Stimulated activated naive CD8-positive, alpha-beta T cell treated with anti-CD3 and anti-CD28 coated beads, Interleukin-15, Interleukin-2, amounts not matched to agents 100 U/mL and 50 U/mL, for 24 hours (primary cell): ENCODE data around the gene JARID2.
A peak's percentile ranks its signal among the peaks of the same experiment; 100 is the strongest.
"Not testable (repeated sequence)": the region's sequence is repeated elsewhere in the genome, so short reads cannot be mapped to it uniquely, and the experiment has no call there.

Experiments used
- ATAC-seq: fragments of 150-1000 bp; cut with Tn5 transposase; one replicate; pipeline ENCODE4 v1.10.0; 2021
- DNase-seq: peaks from one replicate; pipeline ENCODE4 v3.0.0; 2021

JARID2 gene

DNA sequence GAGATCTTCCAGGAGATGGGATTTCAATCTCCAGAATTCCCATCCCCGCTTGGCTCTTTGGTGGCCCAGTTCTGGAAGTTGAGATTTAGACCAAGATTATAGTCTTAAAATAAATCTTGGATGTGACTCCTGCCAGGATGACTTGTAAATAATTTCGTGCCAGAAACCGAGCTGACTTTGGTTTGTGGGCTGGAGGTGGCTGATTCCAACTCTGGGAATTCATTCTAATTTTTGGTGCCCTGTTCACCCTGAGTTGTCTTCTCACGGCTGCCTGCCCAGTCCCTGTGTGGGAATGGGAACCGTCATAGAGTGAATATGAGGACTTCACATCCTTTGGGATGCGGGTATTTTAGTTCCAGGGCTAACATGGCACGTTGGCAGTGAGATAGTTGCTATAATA lies 64.8 kb downstream of the JARID2 start:
- ATAC-seq, result no peak
- no peak for DNase-seq

- DNase-seq, result no peak
- peak; percentile 34 for ATAC-seq
These were observed 66.6 kb downstream of the JARID2 start for GRCh38 chr6:15312500-15312899.

GRCh38 chr6:15313367-15313766 lies 67.5 kb downstream of the JARID2 start:
- DNase-seq, result no peak
- no peak for ATAC-seq

- DNase-seq, result no peak
- ATAC-seq, result no peak
These were observed 70.9 kb downstream of the JARID2 start for GRCh38 chr6:15316754-15317153.

DNA sequence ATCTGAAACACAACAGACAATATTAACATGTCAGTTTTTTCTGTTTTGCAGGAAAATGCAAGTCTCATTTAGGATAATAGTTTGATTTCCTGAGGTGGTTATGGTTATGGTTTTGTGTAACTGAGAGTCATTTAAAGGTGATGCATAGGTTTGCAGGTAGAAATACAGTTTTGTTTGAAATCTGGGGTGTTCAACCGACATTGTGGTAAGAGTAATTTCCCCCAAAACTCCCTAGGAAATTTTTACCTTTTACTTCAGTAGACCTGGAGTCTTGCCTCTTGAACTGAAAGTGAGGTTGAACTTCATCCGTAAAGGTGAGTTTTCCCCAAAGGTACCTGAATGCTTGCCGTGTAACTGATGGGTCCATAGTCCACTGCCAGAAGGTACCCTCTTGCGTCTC lies 71.4 kb downstream of the JARID2 start:
- ATAC-seq, result no peak
- DNase-seq, result no peak

- ATAC-seq, result peak; percentile 45
- no peak for DNase-seq
These were observed 72.3 kb downstream of the JARID2 start for GRCh38 chr6:15317934-15318902.

DNA sequence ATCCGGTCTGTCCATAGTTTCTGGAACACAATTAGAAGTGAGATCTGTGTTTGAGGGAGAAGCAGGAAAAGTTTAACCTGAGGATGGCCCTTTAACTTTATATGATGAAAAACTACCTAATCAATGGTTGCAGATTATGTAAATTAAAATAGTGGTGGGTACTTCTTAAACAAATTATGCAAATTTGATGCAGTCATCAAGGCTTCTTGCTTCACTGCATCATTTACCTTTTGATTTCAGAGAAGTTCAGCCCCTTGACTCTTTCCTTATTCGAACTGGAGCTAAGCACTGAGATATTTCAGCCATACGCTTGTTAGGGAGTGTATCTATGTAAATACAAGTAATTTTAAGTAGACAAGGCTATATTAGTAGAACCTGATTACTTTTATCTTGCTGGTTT lies 73.8 kb downstream of the JARID2 start:
- DNase-seq (no peak), ATAC-seq (no peak)

DNA sequence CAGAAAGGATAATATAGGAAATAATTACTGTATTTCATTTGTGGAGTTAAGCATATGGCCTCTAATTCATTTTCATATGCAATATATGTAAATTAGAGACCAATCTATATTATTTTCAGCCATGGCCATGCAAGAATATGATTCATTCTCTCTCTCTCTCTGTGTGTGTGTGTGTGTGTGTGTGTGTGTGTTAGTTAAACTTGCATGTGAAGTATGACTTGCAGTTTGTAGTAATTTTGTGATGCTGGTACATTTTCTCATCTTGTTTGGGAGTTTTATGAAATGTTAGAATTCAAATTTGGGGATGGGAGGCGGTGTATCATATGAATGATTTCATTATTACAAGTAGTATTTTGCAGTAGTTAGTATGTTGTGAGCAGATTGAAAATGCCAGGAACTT lies 74.8 kb downstream of the JARID2 start:
- ATAC-seq (no peak), DNase-seq (no peak)

GRCh38 chr6:15322184-15322583 lies 76.3 kb downstream of the JARID2 start:
- ATAC-seq (no peak), DNase-seq (no peak)

- ATAC-seq (peak; percentile 67), DNase-seq (no peak)
These were observed 77.1 kb downstream of the JARID2 start for GRCh38 chr6:15322781-15323536.

DNA sequence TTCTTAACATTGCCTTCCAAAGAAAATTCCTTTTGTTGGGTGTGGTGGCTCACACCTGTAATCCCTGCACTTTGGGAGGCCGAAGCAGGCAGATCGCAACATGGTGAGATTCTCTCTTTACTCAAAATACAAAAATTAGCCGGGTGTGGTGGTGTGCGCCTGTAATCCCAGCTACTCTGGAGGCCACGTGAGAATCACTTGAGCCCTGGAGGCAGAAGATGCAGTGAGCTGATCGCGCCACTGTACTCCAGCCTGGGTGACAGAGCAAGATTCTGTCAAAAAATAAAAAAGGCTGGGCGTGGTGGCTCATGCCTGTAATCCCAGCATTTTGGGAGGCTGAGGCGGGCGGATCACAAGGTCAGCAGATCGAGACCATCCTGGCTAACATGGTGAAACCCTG lies 77.7 kb downstream of the JARID2 start:
- DNase-seq, ATAC-seq: not testable (repeated sequence)

DNA sequence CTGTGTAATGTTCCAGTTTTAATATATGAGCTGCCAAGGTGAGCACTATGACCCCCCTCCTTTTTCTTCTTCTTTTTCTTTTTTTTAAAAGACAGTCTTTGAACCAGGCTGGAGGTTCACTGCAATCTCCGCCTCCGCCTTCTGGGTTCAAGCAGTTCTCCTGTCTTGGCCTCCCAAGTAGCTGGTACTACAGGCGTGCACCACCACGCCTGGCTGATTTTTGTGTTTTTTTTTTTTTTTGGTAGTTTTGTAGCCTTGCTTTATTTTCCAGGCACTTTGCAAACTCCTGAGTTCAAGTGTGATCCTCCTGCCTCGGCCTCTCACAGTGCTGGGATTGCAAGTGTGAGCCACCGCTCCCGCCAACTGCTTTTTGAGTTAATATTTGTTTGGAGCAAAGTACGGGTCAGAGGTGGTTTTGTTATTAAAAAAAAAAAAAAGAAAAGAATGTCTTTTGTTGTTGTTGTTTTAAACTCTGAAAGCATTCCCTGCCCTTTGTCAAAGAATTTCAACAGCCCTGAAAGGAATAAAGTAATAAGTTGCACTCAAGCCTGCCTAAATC lies 78.6 kb downstream of the JARID2 start:
- DNase-seq (no peak), ATAC-seq (no peak)

DNA sequence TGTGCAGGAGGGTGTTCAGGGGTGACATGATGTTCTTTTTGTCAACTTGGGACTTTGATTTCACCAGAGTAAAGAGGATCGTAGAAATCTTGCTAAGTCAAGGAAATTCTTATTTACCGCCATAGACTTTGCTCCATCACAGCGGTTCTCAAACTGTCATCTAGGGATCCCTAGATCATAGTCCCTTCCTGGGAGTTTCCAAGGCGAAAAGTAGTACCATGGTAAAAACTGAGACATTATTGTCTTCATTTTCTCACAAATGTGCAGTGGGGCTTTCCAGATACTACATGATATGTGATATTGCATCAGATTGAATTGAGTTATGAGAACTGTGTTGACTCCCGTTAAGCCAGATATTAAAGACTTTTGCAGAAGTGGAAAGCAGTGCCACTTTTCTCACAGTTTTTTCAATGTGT lies 79.7 kb downstream of the JARID2 start:
- no peak for DNase-seq
- ATAC-seq, result no peak

DNA sequence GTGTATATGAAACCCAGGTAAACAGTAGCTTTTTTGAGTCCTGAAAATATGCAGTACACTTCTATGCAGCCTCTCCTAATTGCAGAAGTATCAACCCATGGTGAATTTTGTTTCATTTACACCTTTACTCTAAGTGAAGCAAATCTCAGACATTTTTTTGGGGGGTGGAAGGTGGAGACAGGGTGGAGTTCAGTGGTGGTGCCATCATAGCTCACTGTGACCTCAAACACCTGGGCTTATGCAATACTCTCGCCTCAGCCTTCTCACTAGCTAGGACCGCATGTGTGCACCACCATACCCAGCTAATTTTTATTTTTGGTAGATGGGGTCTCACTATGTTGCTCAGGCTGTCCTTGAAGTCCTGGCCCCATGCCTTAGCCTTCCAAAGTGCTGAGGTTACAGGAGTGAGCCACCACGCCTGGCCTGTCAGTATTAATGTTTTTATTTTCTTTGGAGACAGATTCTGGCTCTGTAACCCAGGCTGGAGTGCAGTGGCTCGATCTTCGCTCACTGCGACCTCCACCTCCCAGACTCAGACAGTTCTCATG lies 80.3 kb downstream of the JARID2 start:
- DNase-seq (no peak), ATAC-seq (no peak)

DNA sequence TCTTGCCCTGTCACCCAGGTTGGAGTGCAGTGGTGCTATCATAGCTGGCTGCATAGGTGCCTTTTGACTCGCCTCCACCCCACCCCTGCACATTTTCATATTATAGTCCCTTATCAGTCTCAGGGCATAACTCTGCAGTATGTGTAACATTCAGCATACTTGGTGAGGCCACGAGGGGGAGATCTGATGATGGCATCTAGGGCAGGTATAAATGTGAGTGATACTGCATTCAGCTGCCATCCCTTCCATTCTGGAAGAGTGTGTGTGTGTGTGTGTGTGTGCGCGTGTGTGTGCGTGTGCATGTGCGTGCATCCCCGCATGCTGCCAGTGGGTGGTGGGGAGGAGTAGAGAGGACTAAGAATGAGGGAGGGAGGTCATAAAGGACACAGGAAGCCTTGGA lies 81.4 kb downstream of the JARID2 start:
- ATAC-seq (peak; percentile 56), DNase-seq (peak; percentile 43)

DNA sequence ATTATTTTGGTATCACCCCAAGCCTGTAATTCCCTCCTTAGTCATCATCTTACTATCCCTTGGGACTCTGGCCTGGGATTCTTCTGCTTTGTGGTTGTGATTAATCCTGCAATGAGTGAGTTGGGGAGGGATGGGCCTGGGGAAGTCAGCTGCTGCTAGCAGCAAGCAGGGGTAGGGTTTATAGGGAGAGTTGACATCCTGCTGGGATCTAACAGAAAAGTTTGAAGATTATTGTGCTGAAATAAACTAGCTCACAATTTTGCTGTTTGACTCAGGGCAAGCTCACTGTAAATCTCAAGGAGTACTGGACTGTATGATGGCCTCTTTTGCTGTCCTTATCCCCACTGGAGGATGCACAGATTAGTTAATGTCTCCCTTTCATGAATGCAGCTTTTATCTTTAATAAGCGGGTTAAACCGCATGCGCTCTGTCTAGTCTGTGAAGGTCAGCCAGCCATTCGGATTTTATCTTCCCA lies 83.4 kb downstream of the JARID2 start:
- no peak for DNase-seq
- no peak for ATAC-seq

DNA sequence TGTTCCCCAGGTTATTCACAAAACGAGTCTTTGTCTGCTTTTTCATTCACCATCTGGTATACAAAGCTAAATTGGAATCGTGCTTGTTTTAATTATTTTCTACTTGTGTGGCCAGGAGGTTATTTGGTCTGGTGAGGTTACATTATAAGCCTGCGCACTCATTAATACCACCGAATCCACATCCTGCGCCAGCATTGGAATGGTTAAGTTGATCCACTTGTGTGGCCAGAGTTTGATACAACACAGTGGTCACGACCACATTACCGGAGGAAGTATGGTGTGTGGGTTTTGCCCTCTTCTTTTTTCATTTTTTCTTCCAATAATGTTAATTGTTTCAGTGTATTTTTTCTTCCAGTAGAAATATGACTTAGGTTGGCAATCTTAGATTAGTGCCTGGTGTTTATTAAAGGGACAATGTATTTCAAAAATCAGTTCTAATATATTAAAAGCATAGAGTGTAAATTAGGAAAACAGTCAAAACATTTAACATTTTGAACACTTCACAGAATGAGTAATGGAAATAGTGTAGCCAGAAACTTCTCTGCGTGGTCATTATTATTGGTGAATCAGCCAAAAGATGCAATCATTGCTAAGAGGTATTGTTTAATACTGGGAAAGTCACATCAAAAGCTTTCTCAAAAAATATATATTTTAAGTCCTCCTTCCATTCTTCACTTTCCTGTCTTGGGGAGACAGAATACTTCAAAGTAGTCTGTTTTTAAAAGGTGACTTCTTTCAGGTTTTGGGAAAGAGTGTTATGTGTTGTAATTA lies 84.5 kb downstream of the JARID2 start:
- DNase-seq (peak; percentile 38), ATAC-seq (peak; percentile 20)

GRCh38 chr6:15331143-15331542 lies 85.3 kb downstream of the JARID2 start:
- DNase-seq, result no peak
- ATAC-seq, result no peak

DNA sequence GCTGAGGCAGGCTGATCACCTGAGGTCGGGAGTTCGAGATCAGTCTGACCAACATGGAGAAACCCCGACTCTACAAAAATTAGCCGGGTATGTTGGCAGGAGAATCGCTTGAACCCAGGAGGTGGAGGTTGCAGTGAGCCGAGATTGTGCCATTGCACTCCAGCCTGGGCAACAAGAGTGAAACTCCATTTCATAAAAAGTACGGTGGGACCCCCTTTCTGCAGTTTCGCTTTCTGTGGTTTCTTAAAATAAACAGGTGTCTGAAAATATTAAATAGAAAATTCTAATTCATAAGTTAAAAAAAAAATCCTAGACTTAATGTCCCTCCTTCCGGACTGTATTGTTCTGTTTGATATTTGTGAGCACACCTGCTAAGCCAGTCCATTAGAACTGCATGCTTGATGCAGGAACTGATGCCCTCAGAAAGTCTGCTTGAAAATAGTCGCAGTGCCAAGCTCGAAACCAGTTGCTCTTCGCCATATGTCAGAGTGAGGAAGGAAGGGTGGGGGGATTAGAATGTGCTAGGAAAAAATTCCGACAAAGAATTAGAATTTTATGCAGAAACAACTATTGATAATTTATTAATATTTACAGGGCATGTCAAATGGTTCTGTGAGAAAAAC lies 85.9 kb downstream of the JARID2 start:
- ATAC-seq, result no peak
- DNase-seq, result no peak

- ATAC-seq, result no peak
These were observed 86.6 kb downstream of the JARID2 start for GRCh38 chr6:15332446-15332845.

DNA sequence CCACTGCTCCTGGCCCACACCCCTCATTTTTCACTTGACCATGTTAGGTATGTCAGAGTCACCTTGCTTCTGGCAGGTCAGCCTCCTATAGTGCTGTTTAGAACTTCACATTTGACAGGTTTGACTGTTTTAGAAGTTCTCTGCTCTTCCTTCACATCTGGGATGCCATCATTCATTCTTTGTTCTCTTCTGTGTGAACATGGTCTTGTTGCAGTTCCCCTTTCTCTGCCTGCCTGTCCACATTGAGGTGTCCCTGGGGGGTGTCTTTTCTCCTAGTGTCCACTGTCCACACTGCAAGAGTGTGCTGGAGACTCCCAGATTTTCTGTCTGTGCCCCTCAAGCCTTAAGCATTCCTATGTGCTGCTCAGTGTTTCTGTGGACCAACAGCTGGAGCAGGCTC lies 89.5 kb downstream of the JARID2 start:
- no peak for ATAC-seq

More at GRCh38 chr6:15332446-15332845, 86.6 kb downstream of the JARID2 start:
- no peak for DNase-seq

More for the DNA sequence above, 89.5 kb downstream of the JARID2 start:
- DNase-seq, result no peak
